ENCODE measurements around the gene NUDT14.

NUDT14 gene

DNA sequence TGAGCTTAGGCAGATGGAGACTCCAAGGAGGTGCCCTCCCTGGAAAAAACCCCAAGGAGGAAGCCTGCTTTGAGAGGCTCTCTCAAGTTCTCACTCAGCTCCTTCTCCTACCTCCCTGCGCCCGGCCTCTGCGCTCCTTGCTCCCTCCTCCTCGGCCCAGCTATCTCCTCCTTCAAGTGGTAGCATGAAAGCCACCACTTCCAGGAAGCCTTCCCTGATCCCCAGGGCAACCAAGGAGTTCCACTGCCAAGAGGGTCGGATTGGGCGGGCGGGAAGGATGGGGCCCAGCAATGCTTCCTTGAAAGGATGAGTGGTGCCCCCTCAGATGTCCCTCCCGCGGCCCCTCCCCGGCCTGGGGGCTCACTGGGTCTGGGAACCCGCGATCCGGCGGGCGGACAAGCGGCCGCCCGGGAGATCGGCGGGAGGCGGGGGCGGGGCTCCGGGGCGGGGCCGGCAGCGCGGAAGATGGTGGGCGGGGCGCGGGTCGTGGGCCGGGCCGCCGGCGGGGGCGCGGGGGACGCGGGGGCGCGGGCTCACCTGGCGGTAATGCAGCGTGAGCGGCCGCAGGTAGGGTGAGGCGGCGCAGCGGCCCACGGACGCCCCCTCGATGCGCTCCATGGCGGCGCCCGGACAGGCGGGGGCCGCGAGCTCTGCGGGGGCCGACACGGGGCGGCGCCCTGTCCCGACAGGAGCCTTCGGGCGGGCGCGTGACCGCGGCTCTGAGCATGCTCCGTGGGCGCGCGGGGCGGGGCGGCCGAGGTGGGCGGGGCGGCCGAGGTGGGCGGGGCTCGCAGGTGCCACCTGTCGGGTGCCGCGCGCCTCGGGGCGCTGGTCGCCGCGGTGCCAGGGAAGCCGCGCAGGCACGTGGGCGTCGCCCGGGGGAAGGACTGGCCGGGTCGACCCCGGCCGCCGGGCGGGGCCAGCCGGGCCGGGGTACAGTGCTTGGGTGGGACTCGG, at the start of gene NUDT14:
Gene NUDT14 (minus strand): TSS at position 721 of the 957 bp plus-strand sequence. CDS start 103 bp downstream, at position 618.
- Mint-ChIP-seq H3K27ac (no peak within 1 kb of the TSS), H3K27me3 (peaks cover 9% of the 10 kb centered on the region), H3K4me3 (peak within 1 kb of the TSS; percentile 71), H3K9me3 (no peaks in the 10 kb centered on the region), H3K36me3 (ENCODE audit: low read depth) (no peaks in the 10 kb centered on the region), H3K4me1 (peaks cover 6% of the 10 kb centered on the region)
- ATAC-seq, result peak; percentile 59
- DNase-seq, result peak; percentile 80

GRCh38 chr14:105229099-105229655, 48.1 kb upstream of the NUDT14 start:
- H3K27ac Mint-ChIP-seq, result no peak overlapping the region
- DNase-seq (no peak), ATAC-seq (no peak)
- no peaks in the 10 kb centered on the region for H3K27me3 Mint-ChIP-seq
- no peak overlapping the region for H3K4me3 Mint-ChIP-seq
- H3K4me1 Mint-ChIP-seq, result no peaks in the 10 kb centered on the region
- peaks cover 8% of the 10 kb centered on the region for H3K36me3 Mint-ChIP-seq (ENCODE audit: low read depth)
- H3K9me3 Mint-ChIP-seq, result no peaks in the 10 kb centered on the region

DNA sequence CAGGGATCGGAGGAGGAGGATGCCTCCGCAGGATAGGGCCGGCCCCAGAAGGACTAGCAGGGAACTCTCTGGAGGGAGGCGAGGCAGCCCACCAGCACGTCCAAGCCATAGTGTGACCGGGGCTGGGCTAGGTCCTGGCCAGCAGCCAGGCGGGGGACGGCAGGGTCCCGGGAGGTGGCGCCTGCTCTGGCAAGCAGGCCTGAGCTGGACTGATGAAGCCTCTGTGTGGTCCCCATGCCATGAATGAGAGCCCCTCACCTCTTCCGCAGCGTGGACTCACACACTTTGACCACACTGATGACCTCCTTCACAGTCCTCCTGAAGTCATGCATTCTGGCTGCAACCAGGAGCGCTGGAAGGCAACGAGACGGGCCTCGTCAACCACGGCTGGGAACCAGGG, 47.5 kb upstream of the NUDT14 start:
- H3K9me3 Mint-ChIP-seq, result no peaks in the 10 kb centered on the region
- ATAC-seq, result no peak
- peaks cover 11% of the 10 kb centered on the region for H3K36me3 Mint-ChIP-seq (ENCODE audit: low read depth)
- H3K27me3 Mint-ChIP-seq, result no peaks in the 10 kb centered on the region
- no peak overlapping the region for H3K27ac Mint-ChIP-seq
- no peaks in the 10 kb centered on the region for H3K4me1 Mint-ChIP-seq
- no peak overlapping the region for H3K4me3 Mint-ChIP-seq
- DNase-seq, result no peak

DNA sequence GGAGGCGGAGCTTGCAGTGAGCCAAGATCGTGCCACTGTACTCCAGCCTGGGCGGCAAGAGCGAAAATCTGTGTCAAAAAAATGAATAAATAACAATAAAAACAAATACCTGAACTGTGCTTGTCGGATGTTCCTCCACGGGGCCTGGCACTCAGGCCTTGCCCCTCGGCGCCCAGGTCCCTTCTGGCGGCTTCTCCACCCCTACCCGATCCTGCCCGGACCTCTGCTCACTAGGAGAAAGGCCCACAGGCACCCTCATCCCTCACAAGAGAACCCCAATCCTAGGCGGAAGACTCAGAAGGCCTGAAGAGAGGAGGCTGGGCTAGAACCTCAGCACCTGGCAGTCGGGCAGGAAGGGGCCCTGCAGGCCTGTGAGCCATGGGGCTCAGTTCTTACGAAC, 46.2 kb upstream of the NUDT14 start:
- no peak for DNase-seq

DNA sequence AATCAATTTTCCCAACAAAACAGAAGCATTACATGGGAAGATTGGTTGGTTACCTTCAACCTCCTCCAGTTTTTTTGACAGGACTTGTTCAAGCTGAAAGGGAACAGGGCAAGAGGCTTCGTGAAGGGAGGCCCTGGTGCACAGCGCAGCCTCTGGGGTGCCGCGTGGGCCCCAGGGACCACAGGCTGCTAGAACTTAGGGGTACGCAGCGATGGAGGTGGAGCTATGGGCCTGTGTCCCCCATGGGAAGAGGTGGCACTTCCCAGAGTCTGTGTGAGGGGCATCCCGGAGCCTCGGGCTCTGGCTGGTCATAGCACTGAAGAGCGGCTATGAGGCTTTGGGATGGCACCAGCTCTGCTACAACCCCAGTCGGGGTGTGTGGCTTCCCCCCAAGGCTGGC, 45.1 kb upstream of the NUDT14 start:
- H3K27me3 Mint-ChIP-seq, result no peaks in the 10 kb centered on the region
- H3K9me3 Mint-ChIP-seq, result no peaks in the 10 kb centered on the region
- no peaks in the 10 kb centered on the region for H3K4me1 Mint-ChIP-seq
- H3K4me3 Mint-ChIP-seq, result no peak overlapping the region
- peaks cover 14% of the 10 kb centered on the region for H3K36me3 Mint-ChIP-seq (ENCODE audit: low read depth)
- ATAC-seq (no peak), DNase-seq (no peak)
- H3K27ac Mint-ChIP-seq, result no peak overlapping the region

More for the DNA sequence above, 46.2 kb upstream of the NUDT14 start:
- H3K4me1 Mint-ChIP-seq, result no peaks in the 10 kb centered on the region
- H3K27me3 Mint-ChIP-seq, result no peaks in the 10 kb centered on the region
- ATAC-seq, result no peak
- H3K27ac Mint-ChIP-seq, result no peak overlapping the region
- H3K36me3 Mint-ChIP-seq (ENCODE audit: low read depth), result peaks cover 14% of the 10 kb centered on the region
- H3K9me3 Mint-ChIP-seq, result no peaks in the 10 kb centered on the region
- no peak overlapping the region for H3K4me3 Mint-ChIP-seq

DNA sequence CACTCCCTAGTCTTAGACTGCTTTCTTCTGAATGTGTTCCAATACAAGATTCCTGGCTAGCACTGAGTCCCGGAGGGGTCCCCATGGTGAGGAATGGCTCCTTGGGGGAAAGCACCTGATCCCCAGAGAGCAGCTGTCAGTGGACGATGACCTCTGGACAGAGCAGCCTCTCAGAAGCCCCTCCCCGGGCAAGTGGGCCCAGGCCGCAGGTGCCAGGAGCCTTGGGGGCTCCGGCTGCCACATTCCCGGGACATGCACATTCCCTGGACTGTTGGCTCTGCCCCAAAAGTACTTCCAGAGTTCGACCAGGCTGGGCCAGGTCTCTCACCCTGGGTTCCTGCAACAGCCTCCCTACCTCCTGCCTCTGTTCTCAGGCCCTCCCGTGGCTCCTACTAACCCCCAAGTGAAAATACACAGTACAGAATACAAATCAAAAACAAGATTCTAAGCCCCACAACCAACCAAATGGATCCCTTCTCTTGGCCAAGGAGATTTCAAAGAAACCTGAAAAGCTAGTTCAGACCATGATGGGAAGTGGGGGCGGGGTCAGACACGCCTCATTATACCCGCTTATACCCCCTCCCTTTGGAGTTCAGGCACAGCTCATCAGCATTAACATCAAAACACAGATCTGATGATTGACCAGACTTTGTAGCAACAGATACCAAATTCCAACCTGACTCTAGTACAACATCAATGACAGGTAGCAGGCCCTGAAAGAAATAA, 43.9 kb upstream of the NUDT14 start:
- no peak for ATAC-seq
- DNase-seq, result no peak
- Mint-ChIP-seq H3K9me3 (no peaks in the 10 kb centered on the region), H3K4me3 (no peak overlapping the region), H3K4me1 (no peaks in the 10 kb centered on the region), H3K36me3 (ENCODE audit: low read depth) (peaks cover 17% of the 10 kb centered on the region), H3K27me3 (no peaks in the 10 kb centered on the region), H3K27ac (no peak overlapping the region)

DNA sequence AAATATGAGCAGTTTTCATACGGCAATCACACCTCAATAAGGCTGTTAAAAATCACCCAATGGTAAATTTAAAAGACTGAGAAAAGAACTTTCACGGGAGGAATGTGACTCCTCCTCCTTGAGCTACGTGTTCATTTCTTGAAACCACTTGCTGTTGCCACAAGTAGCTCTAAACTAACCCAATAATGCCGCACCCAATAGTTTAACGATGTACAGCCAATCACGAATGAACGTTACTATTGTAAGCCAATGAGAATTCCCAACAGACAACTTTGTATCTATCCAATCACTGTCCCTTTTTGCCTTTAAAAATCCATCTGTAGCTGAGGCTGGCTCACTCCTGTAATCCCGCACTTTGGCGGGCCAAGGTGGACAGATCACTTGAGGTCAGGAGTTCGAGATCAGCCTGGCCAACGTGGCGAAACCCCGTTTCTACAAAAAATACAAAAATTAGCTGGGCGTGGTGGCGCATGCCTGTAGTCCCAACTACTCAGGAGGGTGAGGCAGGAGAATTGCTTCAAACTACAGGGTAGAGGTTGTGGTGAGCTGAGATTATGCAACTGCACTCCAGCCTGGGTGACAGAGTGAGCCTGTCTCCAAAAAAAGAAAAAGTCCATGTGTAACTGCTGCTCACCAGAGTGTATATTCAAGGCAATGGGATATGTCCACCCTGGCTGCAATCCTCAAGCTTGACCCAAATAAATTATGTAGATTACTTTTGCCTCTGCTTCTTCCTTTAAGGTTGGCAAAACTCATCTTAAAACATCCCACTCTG, 42.8 kb upstream of the NUDT14 start:
- H3K27ac Mint-ChIP-seq, result no peak overlapping the region
- H3K27me3 Mint-ChIP-seq, result no peaks in the 10 kb centered on the region
- no peaks in the 10 kb centered on the region for H3K9me3 Mint-ChIP-seq

DNA sequence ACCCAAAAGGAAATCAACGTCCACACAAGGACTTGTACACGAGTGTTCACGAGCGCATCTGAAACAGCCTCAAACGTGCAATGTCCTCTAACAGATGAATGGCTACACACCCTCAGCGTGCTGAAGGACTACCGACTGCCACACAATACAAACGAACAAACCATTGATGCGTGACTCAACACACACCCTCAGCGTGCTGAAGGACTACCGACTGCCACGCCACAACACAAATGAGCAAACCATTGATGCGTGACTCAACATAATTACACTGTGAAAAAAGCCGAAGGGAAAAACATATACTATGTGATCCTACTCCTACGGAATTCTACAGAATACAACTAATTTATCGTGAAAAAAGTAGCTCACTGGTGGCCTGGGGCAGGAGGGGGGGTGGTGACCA, 42.1 kb upstream of the NUDT14 start:
- ATAC-seq (no peak), DNase-seq (no peak)
- no peaks in the 10 kb centered on the region for H3K4me1 Mint-ChIP-seq
- no peak overlapping the region for H3K27ac Mint-ChIP-seq
- H3K36me3 Mint-ChIP-seq (ENCODE audit: low read depth), result peaks cover 14% of the 10 kb centered on the region
- no peak overlapping the region for H3K4me3 Mint-ChIP-seq
- no peaks in the 10 kb centered on the region for H3K9me3 Mint-ChIP-seq
- no peaks in the 10 kb centered on the region for H3K27me3 Mint-ChIP-seq

More for the DNA sequence above, 42.8 kb upstream of the NUDT14 start:
- Mint-ChIP-seq H3K4me1 (no peaks in the 10 kb centered on the region), H3K36me3 (ENCODE audit: low read depth) (peaks cover 15% of the 10 kb centered on the region), H3K4me3 (no peak overlapping the region)
- DNase-seq (no peak), ATAC-seq (no peak)

DNA sequence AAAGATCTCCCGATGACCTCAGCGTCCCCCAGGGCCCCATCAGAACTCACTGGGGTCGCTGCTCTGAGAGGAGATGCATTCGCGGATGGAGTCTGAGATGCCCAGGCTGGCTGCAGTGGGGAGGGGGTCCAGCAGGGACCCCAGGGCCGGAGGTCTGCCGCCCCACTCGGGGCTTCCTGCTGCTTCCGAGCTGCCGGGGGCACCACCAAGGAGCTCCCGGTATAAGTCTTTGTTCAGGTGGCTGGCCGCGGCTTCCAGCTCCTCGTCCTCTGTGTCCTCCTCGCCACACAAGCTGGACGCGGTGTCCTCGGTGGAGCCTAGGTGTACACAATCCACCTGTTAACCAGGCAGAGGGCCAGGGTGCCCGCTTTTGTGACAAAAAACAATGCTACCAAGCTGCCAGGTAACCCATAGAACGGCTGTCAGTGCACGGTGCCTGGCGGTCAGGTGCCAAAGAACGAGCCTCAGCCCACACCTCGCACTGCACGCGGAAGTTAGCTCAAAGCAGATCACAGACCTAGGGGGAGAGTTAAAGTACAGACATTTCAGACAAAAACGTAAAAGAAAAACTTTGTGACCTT, 40.6 kb upstream of the NUDT14 start:
- Mint-ChIP-seq H3K27me3 (no peaks in the 10 kb centered on the region), H3K36me3 (ENCODE audit: low read depth) (peaks cover 14% of the 10 kb centered on the region), H3K4me1 (no peaks in the 10 kb centered on the region), H3K4me3 (no peak overlapping the region), H3K9me3 (no peaks in the 10 kb centered on the region), H3K27ac (no peak overlapping the region)
- no peak for DNase-seq
- ATAC-seq, result no peak

GRCh38 chr14:105220699-105221597, 39.8 kb upstream of the NUDT14 start:
- no peaks in the 10 kb centered on the region for H3K9me3 Mint-ChIP-seq
- H3K27me3 Mint-ChIP-seq, result no peaks in the 10 kb centered on the region
- no peak overlapping the region for H3K4me3 Mint-ChIP-seq
- DNase-seq (no peak), ATAC-seq (peak; percentile 17)
- no peaks in the 10 kb centered on the region for H3K4me1 Mint-ChIP-seq
- no peak overlapping the region for H3K27ac Mint-ChIP-seq
- peaks cover 14% of the 10 kb centered on the region for H3K36me3 Mint-ChIP-seq (ENCODE audit: low read depth)

DNA sequence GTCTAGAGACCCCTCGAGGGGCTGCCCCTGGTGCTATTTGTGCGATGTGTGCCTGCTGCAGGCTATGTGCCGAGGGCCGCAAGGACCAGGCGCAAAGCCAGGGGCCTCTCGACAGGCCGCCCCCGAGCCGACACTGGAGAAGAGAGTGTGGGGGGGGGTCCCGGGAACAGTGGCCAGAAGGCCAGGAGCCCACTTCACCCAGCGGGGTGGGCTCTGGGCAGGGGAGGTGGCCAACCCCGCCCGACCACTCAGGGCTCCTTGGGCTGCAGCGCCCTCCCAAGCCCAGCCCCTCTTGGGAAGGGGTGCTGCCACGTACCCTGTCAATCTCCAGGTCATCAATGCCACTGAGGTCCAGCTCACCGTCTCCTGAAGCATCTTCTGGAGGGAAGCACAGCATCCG, 38.6 kb upstream of the NUDT14 start:
- H3K27me3 Mint-ChIP-seq, result no peaks in the 10 kb centered on the region
- H3K9me3 Mint-ChIP-seq, result no peaks in the 10 kb centered on the region
- H3K4me3 Mint-ChIP-seq, result no peak overlapping the region
- H3K27ac Mint-ChIP-seq, result no peak overlapping the region
- DNase-seq (no peak), ATAC-seq (no peak)
- H3K36me3 Mint-ChIP-seq (ENCODE audit: low read depth), result peaks cover 13% of the 10 kb centered on the region
- H3K4me1 Mint-ChIP-seq, result no peaks in the 10 kb centered on the region

DNA sequence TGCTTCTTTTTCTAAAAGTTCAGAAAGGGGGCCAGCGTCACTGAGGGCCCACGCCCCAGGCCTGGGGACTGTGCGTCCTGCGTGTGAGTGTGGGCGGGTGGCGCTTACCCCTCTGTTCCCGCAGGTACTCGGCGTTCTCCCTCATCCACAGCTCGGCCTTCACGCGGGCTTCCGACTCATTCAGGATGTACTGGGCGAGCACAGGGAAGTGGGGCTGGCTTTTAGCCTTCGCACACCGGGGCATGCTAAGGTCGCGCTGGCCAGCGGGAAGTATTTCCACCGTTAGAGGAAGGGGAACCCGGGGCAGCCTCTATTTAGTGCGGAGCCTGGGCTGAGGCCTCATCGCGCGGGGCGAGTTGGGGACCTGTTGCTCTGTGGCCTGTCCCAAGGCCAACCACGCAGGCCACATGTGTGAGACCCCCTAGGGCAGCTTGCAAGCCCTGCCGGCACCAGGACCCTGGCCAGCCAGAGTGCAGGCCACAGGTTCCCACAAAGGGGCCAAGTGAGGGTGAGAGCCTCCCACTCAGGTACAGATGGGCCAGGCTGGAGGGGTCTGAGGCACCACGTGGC, 38.0 kb upstream of the NUDT14 start:
- ATAC-seq, result no peak
- no peak overlapping the region for H3K27ac Mint-ChIP-seq
- H3K27me3 Mint-ChIP-seq, result no peaks in the 10 kb centered on the region
- H3K9me3 Mint-ChIP-seq, result no peaks in the 10 kb centered on the region
- H3K36me3 Mint-ChIP-seq (ENCODE audit: low read depth), result peaks cover 11% of the 10 kb centered on the region
- no peak overlapping the region for H3K4me3 Mint-ChIP-seq
- no peaks in the 10 kb centered on the region for H3K4me1 Mint-ChIP-seq
- DNase-seq, result no peak

DNA sequence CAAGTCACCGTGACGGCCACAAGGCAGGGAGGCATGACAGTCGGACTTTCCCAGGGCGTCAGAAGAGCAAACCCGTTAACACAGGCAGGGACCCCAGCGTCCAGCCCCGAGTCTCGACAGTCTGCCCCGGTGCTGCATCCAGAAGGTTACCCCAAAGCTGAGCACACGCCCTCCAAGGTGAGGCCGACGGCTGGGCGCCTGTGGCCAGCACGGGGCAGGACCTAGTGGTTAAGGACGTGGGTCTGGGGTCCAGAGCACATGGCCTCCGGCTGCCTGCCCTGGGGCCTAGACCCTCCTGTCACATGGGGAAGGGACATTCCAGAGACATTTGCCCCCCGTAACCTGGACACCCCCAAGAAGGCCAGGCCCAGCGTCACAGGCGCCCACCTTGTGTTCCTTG, 37.5 kb upstream of the NUDT14 start:
- no peak overlapping the region for H3K4me3 Mint-ChIP-seq
- no peaks in the 10 kb centered on the region for H3K9me3 Mint-ChIP-seq
- H3K27me3 Mint-ChIP-seq, result no peaks in the 10 kb centered on the region
- no peak overlapping the region for H3K27ac Mint-ChIP-seq
- H3K36me3 Mint-ChIP-seq (ENCODE audit: low read depth), result peaks cover 7% of the 10 kb centered on the region
- H3K4me1 Mint-ChIP-seq, result no peaks in the 10 kb centered on the region
- DNase-seq (no peak), ATAC-seq (no peak)

Measured in activated naive CD8-positive, alpha-beta T cell treated with anti-CD3 and anti-CD28 coated beads, Interleukin-2, amount 50 U/mL, for 24 hours (primary cell).